IPS DF 19.7 (cell line): Measurements from ENCODE around the gene DOCK3.
"Not testable (repeated sequence)": the region's sequence is repeated elsewhere in the genome, so short reads cannot be mapped to it uniquely, and the experiment has no call there.

Experiments
- DNase-seq: peaks from one replicate; pipeline ENCODE4 v3.0.0-alpha.2; 2013; ENCODE audit warnings: low read depth, low spot score

The DOCK3 gene

GRCh38 chr3:51357856-51358255 lies 683.1 kb downstream of the DOCK3 start:
- no peak for DNase-seq

DNA sequence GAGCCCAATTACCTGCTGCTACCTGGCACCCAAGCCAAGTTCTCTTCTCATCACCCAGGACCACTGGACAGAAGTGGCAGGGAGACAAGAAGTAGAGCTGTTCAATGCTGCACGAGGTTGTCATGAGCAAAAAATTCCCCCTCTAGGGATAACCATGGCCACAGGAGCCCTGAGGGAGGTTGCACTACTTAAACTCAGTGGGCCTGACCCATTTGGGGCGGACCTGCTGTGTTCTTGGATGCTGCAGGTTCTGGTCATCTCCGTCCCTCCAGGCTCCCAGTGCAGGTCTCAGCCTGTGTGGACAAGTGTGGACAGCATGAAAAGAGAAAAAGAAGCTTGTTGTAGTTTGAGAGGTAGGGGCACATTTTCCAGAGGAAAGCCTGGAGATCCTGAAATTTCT lies 684.3 kb downstream of the DOCK3 start:
- no peak for DNase-seq

DNA sequence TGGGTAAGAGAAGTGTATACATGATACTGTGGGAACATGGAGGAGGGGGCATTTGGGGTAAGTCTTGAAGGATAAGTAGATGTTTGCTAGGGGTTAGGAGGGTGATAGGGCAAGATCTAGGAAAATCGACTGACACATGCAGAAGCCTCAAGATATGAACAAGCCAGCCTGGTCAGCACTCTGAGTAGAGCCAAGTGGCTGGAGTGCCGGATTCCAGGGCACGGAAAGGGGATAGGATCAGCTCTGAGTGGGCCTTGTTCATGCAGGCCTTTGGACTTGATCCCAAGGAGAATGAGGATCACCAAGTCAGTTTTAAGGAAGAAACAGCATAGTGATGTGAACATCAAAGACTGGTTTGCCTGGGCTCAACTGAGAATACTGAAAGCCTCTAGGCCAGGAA lies 686.1 kb downstream of the DOCK3 start:
- DNase-seq: no peak

GRCh38 chr3:51361746-51362145 lies 687.0 kb downstream of the DOCK3 start:
- DNase-seq: no peak

GRCh38 chr3:51362476-51362875 lies 687.7 kb downstream of the DOCK3 start:
- DNase-seq: no peak

DNA sequence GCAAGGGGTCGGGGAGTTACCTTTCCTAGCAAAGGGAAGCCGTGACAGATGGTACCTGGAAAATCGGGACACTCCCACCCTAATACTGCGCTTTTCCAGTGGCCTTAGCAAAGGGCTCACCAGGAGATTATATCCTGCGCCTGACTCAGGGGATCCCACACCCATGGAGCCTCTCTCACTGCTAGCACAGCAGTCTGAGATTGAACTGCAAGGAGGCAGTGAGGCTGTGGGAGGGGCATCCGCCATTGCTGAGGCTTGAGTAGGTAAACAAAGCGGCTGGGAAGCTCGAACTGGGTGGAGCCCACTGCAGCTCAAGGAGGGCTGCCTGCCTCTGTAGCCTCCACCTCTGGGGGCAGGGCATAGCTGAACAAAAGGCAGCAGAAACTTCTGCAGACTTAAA lies 693.5 kb downstream of the DOCK3 start:
- not testable (repeated sequence) for DNase-seq

- no peak for DNase-seq
These were observed 697.3 kb downstream of the DOCK3 start for GRCh38 chr3:51371943-51372557.

GRCh38 chr3:51373658-51374421 lies 699.1 kb downstream of the DOCK3 start:
- DNase-seq: no peak

DNA sequence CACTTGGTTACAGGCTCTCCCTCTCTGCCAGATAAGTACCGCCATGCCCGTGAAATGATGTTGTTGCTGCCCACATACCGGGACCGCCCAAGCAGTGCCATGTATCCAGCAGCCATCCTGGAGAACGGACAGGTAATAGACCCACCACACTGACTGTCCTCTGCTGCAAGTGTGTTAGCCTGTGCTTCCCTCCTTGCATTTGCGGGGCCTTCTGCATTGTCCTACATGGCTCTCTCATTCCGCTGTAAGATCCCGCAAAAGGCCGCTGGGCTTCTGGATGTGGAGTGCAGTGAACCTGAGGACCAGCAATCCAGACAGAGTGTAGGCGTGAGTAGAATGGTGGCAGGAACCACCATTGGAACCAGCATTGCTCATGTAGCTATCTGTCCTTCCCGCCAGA lies 699.7 kb downstream of the DOCK3 start:
- DNase-seq: no peak

DNA sequence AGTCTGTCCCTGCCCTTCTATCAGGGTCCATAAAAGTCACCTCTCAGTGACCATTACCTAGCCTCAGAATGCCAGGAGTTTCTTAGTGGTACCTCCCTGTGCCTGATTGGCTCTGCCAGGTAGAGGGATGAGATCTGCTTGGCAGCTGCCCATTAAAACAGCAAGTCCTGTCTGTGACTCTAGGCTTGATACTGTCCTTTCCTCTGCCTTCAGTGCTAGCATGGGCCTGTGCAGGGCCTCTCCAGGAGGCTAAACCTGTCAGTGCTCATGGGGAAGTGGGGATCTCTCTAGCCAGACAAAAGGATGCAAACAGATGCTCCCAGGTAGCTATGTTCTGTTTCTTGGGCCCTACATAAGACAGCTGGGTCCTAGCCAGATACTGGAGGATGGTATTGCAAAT lies 700.4 kb downstream of the DOCK3 start:
- no peak for DNase-seq

GRCh38 chr3:51375571-51375970 lies 700.8 kb downstream of the DOCK3 start:
- DNase-seq: no peak

DNA sequence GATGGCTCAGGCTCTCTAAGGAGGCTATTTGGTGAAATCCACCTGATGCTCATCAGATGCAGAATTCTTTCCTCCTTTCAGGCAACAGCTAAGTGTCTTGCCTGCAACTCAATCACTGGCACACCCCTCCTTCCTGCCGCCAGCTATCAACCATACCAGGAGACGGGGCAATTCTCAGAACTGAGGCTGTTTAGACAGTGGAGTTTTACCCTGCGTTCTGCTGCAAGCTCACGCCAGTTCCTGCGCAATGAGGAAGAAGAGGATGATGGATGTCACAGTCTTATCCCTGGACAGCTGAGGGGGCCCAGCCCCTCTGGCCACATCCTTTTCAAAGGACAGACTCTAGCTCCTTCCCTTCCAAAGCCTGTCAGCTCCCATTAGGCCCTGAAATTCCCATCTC lies 703.3 kb downstream of the DOCK3 start:
- no peak for DNase-seq

DNA sequence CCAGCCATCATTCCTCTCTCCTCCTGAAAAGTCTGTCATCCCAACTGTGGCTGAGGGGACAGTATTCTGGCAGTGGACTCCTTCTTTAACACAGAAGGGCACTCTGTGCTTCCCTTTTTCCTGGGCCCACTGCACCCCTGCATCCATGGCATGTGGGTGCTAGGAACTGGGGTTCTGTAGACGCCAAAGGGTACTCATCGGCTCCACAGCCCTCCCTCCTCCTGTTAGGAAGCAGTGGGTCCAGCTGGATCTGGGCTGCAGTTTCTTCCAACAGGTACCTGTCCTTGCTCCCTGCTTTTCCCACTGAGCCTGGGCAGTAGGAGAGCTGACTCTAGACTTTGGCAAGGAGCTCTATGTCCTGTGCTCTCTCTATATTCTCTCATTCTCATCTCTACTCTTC lies 704.0 kb downstream of the DOCK3 start:
- no peak for DNase-seq

DNA sequence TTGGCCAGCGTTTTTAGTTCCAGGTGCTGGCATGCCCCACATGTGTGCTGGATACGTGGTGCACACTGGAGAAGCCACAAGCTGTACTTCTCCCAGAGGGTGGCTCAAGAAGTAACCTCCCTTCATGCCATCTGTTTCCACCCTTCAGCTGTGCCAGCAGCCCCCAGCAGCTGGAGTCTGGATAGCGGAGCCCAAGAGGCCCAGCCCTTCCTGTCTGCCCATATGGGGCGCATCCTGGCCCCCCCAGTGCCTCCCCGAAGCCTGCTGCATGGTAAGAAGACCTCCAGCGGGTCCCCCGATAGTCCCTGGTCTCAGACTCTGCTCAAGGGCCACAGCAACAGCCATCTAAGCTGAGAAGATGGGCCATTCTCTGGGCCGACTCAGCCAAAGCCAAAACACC lies 704.6 kb downstream of the DOCK3 start:
- no peak for DNase-seq

- no peak for DNase-seq
These were observed 705.2 kb downstream of the DOCK3 start for GRCh38 chr3:51379746-51380455.

GRCh38 chr3:51380601-51381332 lies 706.0 kb downstream of the DOCK3 start:
- DNase-seq: no peak

- DNase-seq: no peak
These were observed 706.6 kb downstream of the DOCK3 start for GRCh38 chr3:51381333-51381705.

DNA sequence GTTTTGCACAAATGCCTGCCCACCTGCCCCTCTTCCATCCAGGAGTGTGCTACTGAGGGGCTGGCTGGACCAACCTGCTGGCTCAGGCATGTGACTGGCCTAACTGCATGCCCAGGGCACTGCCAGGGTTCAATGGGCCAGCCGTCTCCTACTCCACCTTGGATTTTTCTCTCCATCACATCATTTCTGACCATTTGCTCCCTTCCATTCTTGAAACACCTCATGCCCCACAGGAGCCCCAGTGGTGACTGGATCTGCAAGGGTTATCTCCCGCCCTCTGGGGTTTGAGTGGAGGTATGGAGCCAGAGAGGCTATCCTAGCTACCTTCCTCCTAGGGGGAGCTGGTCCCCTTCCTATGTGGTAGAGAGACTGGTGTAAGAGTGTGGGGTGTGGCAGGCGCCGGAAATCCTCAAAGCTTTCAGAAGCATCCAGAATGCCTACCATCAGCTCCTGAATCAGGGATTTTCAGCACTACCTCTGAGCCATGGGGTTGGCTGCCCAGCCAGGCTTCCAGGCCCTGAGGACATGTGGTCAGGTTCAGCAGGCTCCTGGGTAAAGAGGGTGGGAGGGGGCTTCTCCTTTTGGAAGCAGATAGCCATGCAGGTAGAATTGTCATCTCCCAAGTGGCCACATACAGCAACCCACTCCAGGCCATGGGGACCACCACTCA lies 707.5 kb downstream of the DOCK3 start:
- no peak for DNase-seq

DNA sequence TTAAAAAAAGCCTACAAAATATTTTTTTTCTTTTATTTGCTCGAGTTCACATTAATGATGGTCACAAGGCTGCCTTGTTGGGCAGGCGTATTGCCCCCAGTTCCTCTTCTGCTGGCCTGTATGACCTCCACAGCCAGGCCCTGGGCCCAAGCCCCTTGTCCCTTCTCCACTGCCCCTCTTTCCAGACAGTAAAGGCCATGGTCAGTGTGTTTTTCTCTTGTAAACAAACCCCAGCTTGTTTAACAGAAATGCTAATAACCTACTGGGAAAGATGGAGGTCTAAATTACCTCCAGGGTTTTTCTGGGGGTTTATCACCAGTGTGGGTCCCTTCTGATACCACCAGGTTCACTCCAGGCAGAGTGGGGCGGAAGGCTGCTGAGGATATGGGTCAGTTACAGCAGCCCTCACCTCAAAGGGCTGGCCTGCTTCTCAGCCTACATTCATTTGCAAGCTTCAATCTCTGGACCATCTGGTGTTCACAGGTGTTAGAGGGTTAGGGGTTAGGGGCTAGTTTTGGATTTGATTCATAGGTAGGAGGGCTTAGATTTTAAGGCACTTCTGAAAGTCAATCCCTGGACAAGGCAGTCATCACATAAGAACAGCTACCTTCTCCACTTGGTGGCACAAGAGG lies 708.3 kb downstream of the DOCK3 start:
- DNase-seq: no peak

DNA sequence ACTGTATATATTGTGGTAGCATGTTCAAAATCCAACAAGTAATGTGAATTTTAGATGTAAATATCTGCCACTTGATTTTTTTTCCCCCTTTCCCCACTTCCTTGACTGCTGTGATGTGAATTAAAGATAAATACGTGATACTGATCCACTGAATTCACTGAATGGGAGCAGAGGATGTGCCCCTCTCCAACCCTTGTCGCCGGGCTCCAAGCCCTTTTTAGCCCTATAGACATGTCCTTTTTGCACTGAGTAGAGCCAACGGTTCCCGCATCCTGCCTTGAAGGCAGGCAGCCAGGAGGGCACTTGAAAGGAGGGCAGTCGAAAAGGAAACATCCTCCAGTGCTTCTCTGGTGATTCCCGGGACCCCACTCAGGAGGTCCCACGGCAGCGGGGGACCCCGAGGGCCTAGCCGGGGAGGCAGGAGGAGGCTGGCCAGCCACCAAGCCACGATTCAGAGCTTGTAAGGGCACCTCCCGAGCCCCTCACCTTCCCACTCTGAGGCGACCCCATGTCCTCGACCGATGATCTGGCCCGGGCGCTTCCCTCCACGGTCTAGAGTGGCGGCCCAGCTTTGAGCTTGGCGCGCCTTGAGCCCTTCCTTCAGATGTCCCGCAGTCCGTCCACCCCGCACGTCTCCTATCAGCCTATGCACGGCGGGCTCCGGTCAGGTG lies 709.5 kb downstream of the DOCK3 start:
- no peak for DNase-seq
